ENCODE data around the gene CNTNAP2. TPM values are rescaled to one million over a fixed set of nuclear protein-coding genes. Genes with fewer than 3 reads are reported as not detected.

CNTNAP2 gene
- total RNA-seq, 1 donor from 2014 or later: not detected

- intact Hi-C loops (cut with micrococcal nuclease): no loop called here
Measured at GRCh38 chr7:147805996-147806576, 1689.5 kb downstream of the CNTNAP2 start.

- intact Hi-C loops (cut with micrococcal nuclease): no loop called here
Measured at GRCh38 chr7:147809786-147810185, 1693.2 kb downstream of the CNTNAP2 start.

- intact Hi-C loops (cut with micrococcal nuclease): no loop called here
Measured at GRCh38 chr7:147810269-147810668, 1693.7 kb downstream of the CNTNAP2 start.

GRCh38 chr7:147811923-147812322, 1695.3 kb downstream of the CNTNAP2 start:
- intact Hi-C loops (cut with micrococcal nuclease): no loop called here

- intact Hi-C loops (cut with micrococcal nuclease): no loop called here
Measured at GRCh38 chr7:147813316-147813715, 1696.7 kb downstream of the CNTNAP2 start.

- intact Hi-C loops (cut with micrococcal nuclease): no loop called here
Measured at GRCh38 chr7:147818317-147818716, 1701.7 kb downstream of the CNTNAP2 start.

GRCh38 chr7:147824671-147825070, 1708.1 kb downstream of the CNTNAP2 start:
- intact Hi-C loops (cut with micrococcal nuclease): no loop called here

- intact Hi-C loops (cut with micrococcal nuclease): no loop called here
Measured at GRCh38 chr7:147829016-147829415, 1712.4 kb downstream of the CNTNAP2 start.

GRCh38 chr7:147833557-147833956, 1717.0 kb downstream of the CNTNAP2 start:
- intact Hi-C loops (cut with micrococcal nuclease): no loop called here

GRCh38 chr7:147833970-147834369, 1717.4 kb downstream of the CNTNAP2 start:
- intact Hi-C loops (cut with micrococcal nuclease): no loop called here

GRCh38 chr7:147852833-147853232, 1736.2 kb downstream of the CNTNAP2 start:
- intact Hi-C loops (cut with micrococcal nuclease): no loop called here

- intact Hi-C loops (cut with micrococcal nuclease): no loop called here
Measured at GRCh38 chr7:147857152-147858140, 1740.8 kb downstream of the CNTNAP2 start.

- intact Hi-C loops (cut with micrococcal nuclease): no loop called here
Measured at GRCh38 chr7:147858421-147858820, 1741.8 kb downstream of the CNTNAP2 start.

GRCh38 chr7:147859033-147859432, 1742.4 kb downstream of the CNTNAP2 start:
- intact Hi-C loops (cut with micrococcal nuclease): no loop called here

- intact Hi-C loops (cut with micrococcal nuclease): no loop called here
Measured at GRCh38 chr7:147859486-147859885, 1742.9 kb downstream of the CNTNAP2 start.

- intact Hi-C loops (cut with micrococcal nuclease): no loop called here
Measured at GRCh38 chr7:147861058-147861716, 1744.6 kb downstream of the CNTNAP2 start.

- intact Hi-C loops (cut with micrococcal nuclease): no loop called here
Measured at GRCh38 chr7:147861945-147862344, 1745.3 kb downstream of the CNTNAP2 start.

GRCh38 chr7:147869456-147869855, 1752.9 kb downstream of the CNTNAP2 start:
- intact Hi-C loops (cut with micrococcal nuclease): no loop called here

GRCh38 chr7:147878912-147879661, 1762.5 kb downstream of the CNTNAP2 start:
- intact Hi-C loops (cut with micrococcal nuclease): no loop called here

GRCh38 chr7:147885869-147886268, 1769.3 kb downstream of the CNTNAP2 start:
- intact Hi-C loops (cut with micrococcal nuclease): loop anchor here (10.0 kb wide), 1 partner anchor 59 kb away; no protein-coding TSS in a partner anchor

- intact Hi-C loops (cut with micrococcal nuclease): no loop called here
Measured at GRCh38 chr7:147894271-147894670, 1777.7 kb downstream of the CNTNAP2 start.
